IPS-18c (cell line): ENCODE data around the gene IQCB1.
"Not testable (repeated sequence)": the region's sequence is repeated elsewhere in the genome, so short reads cannot be mapped to it uniquely, and the experiment has no call there.

Experiments
- H3K4me3 ChIP-seq: 2 replicates; pipeline ENCODE4 v1.7.0; 2013; ENCODE audit warnings: low read depth, mild to moderate bottlenecking, low read length, moderate library complexity; ENCODE audit not compliant: insufficient read depth
- H3K9me3 ChIP-seq: one replicate; pipeline ENCODE4 v1.6.1; 2013; ENCODE audit warnings: mild to moderate bottlenecking, low read length, moderate library complexity; ENCODE audit not compliant: control insufficient read depth, insufficient read depth

IQCB1 gene

GRCh38 chr3:121758727-121759450 is 76.0 kb downstream of the IQCB1 start:
- Histone ChIP-seq H3K4me3 (no peak overlapping the region), H3K9me3 (no peaks in the 10 kb centered on the region)

GRCh38 chr3:121757812-121758545 is 76.9 kb downstream of the IQCB1 start:
- Histone ChIP-seq H3K4me3 (no peak overlapping the region), H3K9me3 (no peaks in the 10 kb centered on the region)

GRCh38 chr3:121757087-121757811 is 77.6 kb downstream of the IQCB1 start:
- Histone ChIP-seq H3K9me3 (no peaks in the 10 kb centered on the region), H3K4me3 (no peak overlapping the region)

- Histone ChIP-seq H3K9me3 (no peaks in the 10 kb centered on the region), H3K4me3 (no peak overlapping the region)
These were observed 82.1 kb downstream of the IQCB1 start for GRCh38 chr3:121752772-121753171.

- Histone ChIP-seq H3K4me3 (no peak overlapping the region), H3K9me3 (no peaks in the 10 kb centered on the region)
These were observed 82.6 kb downstream of the IQCB1 start for GRCh38 chr3:121752261-121752660.

GRCh38 chr3:121750087-121750415 is 84.8 kb downstream of the IQCB1 start:
- Histone ChIP-seq H3K9me3 (no peaks in the 10 kb centered on the region), H3K4me3 (peak overlapping the region; percentile 93)

GRCh38 chr3:121749276-121750086 is 85.4 kb downstream of the IQCB1 start, which contains the start of gene GOLGB1:
Gene GOLGB1 (minus strand): TSS chr3:121749741. CDS start chr3:121730971, 18,770 bp downstream.
- H3K9me3 ChIP-seq = no peaks in the 10 kb centered on the region
- peak within 1 kb of the TSS; percentile 93 for H3K4me3 ChIP-seq

- Histone ChIP-seq H3K4me3 (peak overlapping the region; percentile 93), H3K9me3 (no peaks in the 10 kb centered on the region)
These were observed 86.1 kb downstream of the IQCB1 start for GRCh38 chr3:121748680-121749275.

GRCh38 chr3:121747976-121748375 is 86.9 kb downstream of the IQCB1 start:
- Histone ChIP-seq H3K9me3 (no peaks in the 10 kb centered on the region), H3K4me3 (peak overlapping the region; percentile 93; the same call in 1 of the 2 replicates)

- H3K4me3 ChIP-seq, H3K9me3 ChIP-seq: not testable (repeated sequence)
These were observed 91.8 kb downstream of the IQCB1 start for GRCh38 chr3:121743106-121743505.

- no peak overlapping the region for H3K4me3 ChIP-seq
- H3K9me3 ChIP-seq = no peaks in the 10 kb centered on the region
These were observed 94.0 kb downstream of the IQCB1 start for GRCh38 chr3:121740896-121741295.

- Histone ChIP-seq H3K4me3 (no peak overlapping the region), H3K9me3 (no peaks in the 10 kb centered on the region)
These were observed 95.0 kb downstream of the IQCB1 start for GRCh38 chr3:121739902-121740301.

- no peak overlapping the region for H3K4me3 ChIP-seq
- H3K9me3 ChIP-seq = no peaks in the 10 kb centered on the region
These were observed 97.2 kb downstream of the IQCB1 start for GRCh38 chr3:121737644-121738043.

GRCh38 chr3:121736112-121736511 is 98.7 kb downstream of the IQCB1 start:
- H3K9me3 ChIP-seq = no peaks in the 10 kb centered on the region
- no peak overlapping the region for H3K4me3 ChIP-seq

GRCh38 chr3:121735047-121735696 is 99.7 kb downstream of the IQCB1 start:
- H3K4me3 ChIP-seq = no peak overlapping the region

GRCh38 chr3:121730940-121731687 is 103.7 kb downstream of the IQCB1 start:
- no peak overlapping the region for H3K4me3 ChIP-seq
- no peaks in the 10 kb centered on the region for H3K9me3 ChIP-seq

More at GRCh38 chr3:121735047-121735696, 99.7 kb downstream of the IQCB1 start:
- no peaks in the 10 kb centered on the region for H3K9me3 ChIP-seq
